HepG2 (cell line): ENCODE results near the gene MAP3K1. TPM values are rescaled to one million over a fixed set of nuclear protein-coding genes. Genes with fewer than 3 reads are reported as not detected.

Experiments used
- ATAC-seq: fragments of 200-7000 bp; cut with Tn5 transposase; 3 replicates; pipeline ENCODE4 v1.9.1; 2020; ENCODE audit warnings: mild to moderate bottlenecking, moderate library complexity
- BruUV-seq: library from RNA; stranded (reverse); fragments of 400-500 nt; replicated peaks from 2 replicates; lab custom pipeline; 2021; lab: Mats Ljungman, UMichigan
- CTCF ChIA-PET: fragments of 300-600 bp; formaldehyde crosslinking; extraction: SDS; loops from one replicate; lab custom pipeline; 2021; ENCODE audit warnings: low total read pairs, inconsistent platforms, low intra/inter-chr PET ratio; lab: Yijun Ruan, JAX
- POLR2A ChIA-PET: fragments of 350-600 bp; sonication (Branson Sonifier 250); formaldehyde crosslinking; loops from one replicate; lab custom pipeline; 2020; ENCODE audit warnings: antibody characterized with exemption, inconsistent platforms; lab: Yijun Ruan, JAX
- DNase-seq: peaks from one replicate; pipeline ENCODE4 v3.0.0-alpha.2; 2015; ENCODE audit warnings: low spot score
- FAIRE-seq: peaks from 3 replicates; lab custom pipeline; 2011; peaks lifted over from hg19 to GRCh38; lab: Jason Lieb, UNC
- H2AFZ ChIP-seq: one replicate; pipeline ENCODE4 v1.6.1; 2011; ENCODE audit warnings: low read length, inconsistent platforms
- H3K27ac ChIP-seq: fragments of 300-600 bp; 3 replicates; pipeline ENCODE4 v1.8.0; 2011; ENCODE audit warnings: mixed run types, mild to moderate bottlenecking, mixed read lengths, low read length, inconsistent platforms; ENCODE audit not compliant: insufficient read depth; ENCODE audit errors: extremely low read length
- H3K27me3 ChIP-seq, 2 experiments: fragments of 200-600 bp in 1 of 2; 2 replicates in 1 of 2; 3 replicates in 1 of 2; pipeline versions ENCODE4 v1.6.0 to v1.8.0; 2011; ENCODE audit warnings: low read length in 2 of 2, mild to moderate bottlenecking in 2 of 2, moderate library complexity in 2 of 2, inconsistent platforms in 1 of 2; ENCODE audit not compliant: insufficient read depth in 2 of 2, control insufficient read depth in 1 of 2
- H3K36me3 ChIP-seq, 2 experiments: fragments of 200-600 bp in 1 of 2; replicated peaks in 1 of 2; 2 replicates in 1 of 2; 3 replicates in 1 of 2; pipeline versions ENCODE4 v1.5.1 to v1.8.0; 2011; ENCODE audit warnings: low read length in 2 of 2, inconsistent platforms in 1 of 2; ENCODE audit not compliant: insufficient read depth in 2 of 2, control insufficient read depth in 1 of 2
- H3K4me1 ChIP-seq: 2 replicates; pipeline ENCODE4 v1.5.1; 2012; ENCODE audit warnings: low read length, inconsistent platforms; ENCODE audit not compliant: insufficient read depth
- H3K4me2 ChIP-seq: 2 replicates; pipeline ENCODE4 v1.6.0; 2011; ENCODE audit warnings: low read depth, low read length, inconsistent platforms
- H3K4me3 ChIP-seq, 3 experiments: fragments of 200-600 bp in 1 of 3; sonication (generic), shearing (Covaris generic) in 1 of 3; replicated peaks in 1 of 3; 2 replicates each; pipeline ENCODE4 v1.5.1; 2011 to 2016; ENCODE audit warnings: low read length in 3 of 3, inconsistent platforms in 2 of 3, low read depth in 2 of 3, mild to moderate bottlenecking in 2 of 3, control low read depth in 1 of 3, mixed read lengths in 1 of 3; ENCODE audit not compliant: insufficient read depth in 1 of 3
- H3K79me2 ChIP-seq: one replicate; pipeline ENCODE4 v1.6.1; 2011; ENCODE audit warnings: low read length, inconsistent platforms; ENCODE audit not compliant: insufficient read depth
- H3K9ac ChIP-seq: 2 replicates; pipeline ENCODE4 v1.6.0; 2011; ENCODE audit warnings: mild to moderate bottlenecking, low read depth, low read length, inconsistent platforms; ENCODE audit not compliant: insufficient read depth
- H3K9me3 ChIP-seq: 2 replicates; pipeline ENCODE4 v1.5.1; 2012; ENCODE audit warnings: mild to moderate bottlenecking, low read length
- H4K20me1 ChIP-seq: 2 replicates; pipeline ENCODE4 v1.6.0; 2011; ENCODE audit warnings: inconsistent platforms, mild to moderate bottlenecking, low read length, moderate library complexity; ENCODE audit not compliant: insufficient read depth
- CEBPB ChIP-seq: IDR thresholded peaks from 2 replicates; pipeline ENCODE4 v1.6.1; 2011; ENCODE audit warnings: low read depth, low read length, improper control_type of control experiment, borderline replicate concordance
- CEBPG ChIP-seq: IDR thresholded peaks from 2 replicates; pipeline ENCODE4 v1.6.1; 2016
- GTF2F1 ChIP-seq: fragments of 150-350 bp; IDR thresholded peaks from 2 replicates; pipeline ENCODE4 v1.6.1; 2014; ENCODE audit warnings: low read length
- HDAC2 ChIP-seq: sonication (generic); formaldehyde crosslinking; IDR thresholded peaks from 2 replicates; pipeline ENCODE4 v1.4.0; 2020; ENCODE audit warnings: missing genetic modification reagents
- POGZ ChIP-seq: sonication (generic); formaldehyde crosslinking; IDR thresholded peaks from 2 replicates; pipeline ENCODE4 v1.4.0; 2020; ENCODE audit warnings: mild to moderate bottlenecking, missing genetic modification reagents
- POLR2G ChIP-seq: fragments of 200-400 bp; formaldehyde crosslinking; IDR thresholded peaks from 2 replicates; pipeline ENCODE4 v1.6.1; 2018; ENCODE audit warnings: mild to moderate bottlenecking, low read depth, low read length, moderate library complexity
- ZNF18 ChIP-seq: sonication (generic); formaldehyde crosslinking; IDR thresholded peaks from 2 replicates; pipeline ENCODE4 v1.8.0; 2022; ENCODE audit warnings: mild to moderate bottlenecking, missing genetic modification reagents; ENCODE audit not compliant: insufficient replicate concordance
- ZNF687 ChIP-seq: sonication (generic); formaldehyde crosslinking; IDR thresholded peaks from 2 replicates; pipeline ENCODE4 v1.5.1; 2020; ENCODE audit warnings: mild to moderate bottlenecking, missing genetic modification reagents, moderate library complexity
- WGBS: methylation state at CpG from one replicate; pipeline ENCODE4 v1.1.6; 2017; ENCODE audit warnings: low lambda C conversion rate; 5-methylcytosine and 5-hydroxymethylcytosine counted together
- in situ Hi-C: cut with HindIII; loops from 2 replicates; pipeline ENCODE4 v1.10.0; 2017; ENCODE audit warnings: low pct_unique_long_range_greater_than_20kb; ENCODE audit not compliant: extremely low pct_ligation_motif_present
- intact Hi-C: fragments of 100-400 bp; cut with micrococcal nuclease; formaldehyde crosslinking; loops from one replicate; pipeline ENCODE4 v1.10.0; 2022; ENCODE audit not compliant: unreplicated experiment
- polyA plus RNA-seq, 8 experiments: library from polyadenylated mRNA; depleted of rRNA in 3 of 8; stranded (reverse) in 7 of 8; unstranded in 1 of 8; fragments of >200 nt; fragmentation: Illumina TruSeq in 4 of 8; extraction: Trizol in 4 of 8; gene quantifications; 2 replicates each; pipeline versions ENCODE4 v1.2.1 to v1.2.3, GENCODE V29; 2011 to 2016; ENCODE audit warnings: low read depth in 4 of 8, missing spikeins in 1 of 8, mixed read lengths in 1 of 8; ENCODE audit not compliant: insufficient read depth in 1 of 8
- total RNA-seq, 5 experiments: library from RNA; depleted of rRNA; stranded (reverse); fragments of >200 nt; fragmentation: Illumina TruSeq; extraction: Trizol; gene quantifications; 2 replicates each; pipeline ENCODE4 v1.2.3, GENCODE V29; 2016; ENCODE audit warnings: low read depth in 1 of 5

The MAP3K1 gene
- total and polyA plus RNA-seq, 2 of the 13 experiments (the other 11 are each of a cell fraction or from before 2014, with no cell fraction given): 16.4 to 30.3 TPM

- Histone ChIP-seq H3K4me2 (no peak overlapping the region), H3K9ac (no peak overlapping the region), H3K79me2 (no peaks in the 10 kb centered on the region), H3K36me3 (peaks cover 3 to 18% of the 10 kb centered on the region in 2 experiments), H3K27ac (no peak overlapping the region), H3K4me3 (no peak overlapping the region), H3K27me3 (no peaks in the 10 kb centered on the region), H3K9me3 (no peaks in the 10 kb centered on the region), H2AFZ (no peak overlapping the region), H4K20me1 (no peaks in the 10 kb centered on the region), H3K4me1 (no peaks in the 10 kb centered on the region; the same call in 1 of the 2 replicates)
- FAIRE-seq (no peak), ATAC-seq (no peak), DNase-seq (no peak)
- CTCF ChIA-PET: no interaction called here
- 96% methylated on average over 4 of the region's 4 CpGs for WGBS
- in situ Hi-C loops (no loop called here), intact Hi-C loops (no loop called here)
- POLR2A ChIA-PET: no interaction called here
- TF ChIP-seq ZNF687 (CRISPR knock-in tag) (no peak), ZNF18 (CRISPR knock-in tag) (no peak), HDAC2 (CRISPR knock-in tag) (no peak), POGZ (CRISPR knock-in tag) (0 out of 2 replicates have a peak, but pooled peaks have one; percentile 49), CEBPB (peak; percentile 75), CEBPG (CRISPR knock-in tag) (peak; percentile 65), GTF2F1 (no peak), POLR2G (0 out of 2 replicates have a peak, but pooled peaks have one; percentile 10)
- no TSS peak for BruUV-seq
Observed at GRCh38 chr5:56896763-56897162, 81.4 kb downstream of the MAP3K1 start.
